H1 (cell line): ENCODE data around the gene MYD88.

Source experiments
- CBX8 ChIP-seq: fragments of 300-800, 300-1000 bp; sonication (generic); IDR thresholded peaks from 2 replicates; pipeline ENCODE4 v1.7.1; 2016; ENCODE audit warnings: low read depth, low read length, borderline replicate concordance
- CEBPB ChIP-seq: IDR thresholded peaks from 2 replicates; pipeline ENCODE4 v1.6.1; 2012; ENCODE audit warnings: low read depth, low read length
- EP300 ChIP-seq, 2 experiments: IDR thresholded peaks; 1 replicate in 1 of 2; 2 replicates in 1 of 2; pipeline ENCODE4 v1.6.1; 2011 to 2012; ENCODE audit warnings: low read depth in 2 of 2, low read length in 2 of 2, mild to moderate bottlenecking in 2 of 2, borderline replicate concordance in 1 of 2, inconsistent platforms in 1 of 2, moderate library complexity in 1 of 2
- KDM5A ChIP-seq: fragments of 200-600 bp; IDR thresholded peaks from 2 replicates; pipeline ENCODE4 v1.7.1; 2012; ENCODE audit warnings: mild to moderate bottlenecking, low read length, inconsistent platforms, mixed read lengths
- MAX ChIP-seq: IDR thresholded peaks from 2 replicates; pipeline ENCODE4 v1.6.1; 2012; ENCODE audit warnings: inconsistent platforms
- PHF8 ChIP-seq: fragments of 200-600 bp; sonication (generic); conservative IDR thresholded peaks from 2 replicates; pipeline ENCODE4 v1.7.1; 2012; ENCODE audit warnings: low read depth, mild to moderate bottlenecking, inconsistent platforms, low read length, moderate library complexity
- POLR2A ChIP-seq, 2 experiments: IDR thresholded peaks; 1 replicate in 1 of 2; 2 replicates in 1 of 2; pipeline ENCODE4 v1.6.1; 2011; ENCODE audit warnings: low read depth in 2 of 2, low read length in 2 of 2, mild to moderate bottlenecking in 2 of 2; ENCODE audit errors: control extremely low read depth in 1 of 2
- RAD21 ChIP-seq, 2 experiments: IDR thresholded peaks in 1 of 2; conservative IDR thresholded peaks in 1 of 2; 2 replicates each; pipeline ENCODE4 v1.6.1; 2011; ENCODE audit warnings: low read depth in 2 of 2, low read length in 2 of 2, improper control_type of control experiment in 1 of 2, inconsistent platforms in 1 of 2, mild to moderate bottlenecking in 1 of 2, moderate library complexity in 1 of 2
- RNF2 ChIP-seq: fragments of 200-900, 300-1000 bp; sonication (generic); IDR thresholded peaks from 2 replicates; pipeline ENCODE4 v1.7.1; 2016; ENCODE audit warnings: borderline replicate concordance, low read depth, mild to moderate bottlenecking, antibody characterized with exemption, low read length; ENCODE audit not compliant: poor library complexity, severe bottlenecking; ENCODE audit errors: missing control alignments
- SIX5 ChIP-seq: IDR thresholded peaks from 2 replicates; pipeline ENCODE4 v1.6.1; 2011; ENCODE audit warnings: mild to moderate bottlenecking, low read depth, low read length
- TAF1 ChIP-seq: IDR thresholded peaks from 2 replicates; pipeline ENCODE4 v1.6.1; 2011; ENCODE audit warnings: mild to moderate bottlenecking, low read depth, low read length
- YY1 ChIP-seq: IDR thresholded peaks from 2 replicates; pipeline ENCODE4 v1.6.1; 2011; ENCODE audit warnings: low read depth, mild to moderate bottlenecking, low read length
- TF ChIP-seq, protein P1 (sequence below), 3 experiments: IDR thresholded peaks; 1 replicate in 2 of 3; 2 replicates in 1 of 3; pipeline versions ENCODE4 v1.5.1 to v1.6.1; 2011; ENCODE audit warnings: low read length in 3 of 3, mild to moderate bottlenecking in 3 of 3, inconsistent platforms in 2 of 3, low read depth in 1 of 3, moderate library complexity in 1 of 3; ENCODE audit not compliant: insufficient read depth in 1 of 3; ENCODE audit errors: control extremely low read depth in 1 of 3
- TF ChIP-seq, protein P2 (sequence below): IDR thresholded peaks from 2 replicates; pipeline ENCODE4 v1.6.1; 2011; ENCODE audit warnings: low read depth, mild to moderate bottlenecking, low read length; ENCODE audit not compliant: insufficient read depth

- no peak for TF ChIP-seq EP300 (IDR thresholded peaks at IDR 0.05; ENCODE audit: borderline replicate concordance in 1 of 2, low read depth in 2 of 2, low read length in 2 of 2)
- no peak for TF ChIP-seq KDM5A
- TF ChIP-seq, protein P1, sequence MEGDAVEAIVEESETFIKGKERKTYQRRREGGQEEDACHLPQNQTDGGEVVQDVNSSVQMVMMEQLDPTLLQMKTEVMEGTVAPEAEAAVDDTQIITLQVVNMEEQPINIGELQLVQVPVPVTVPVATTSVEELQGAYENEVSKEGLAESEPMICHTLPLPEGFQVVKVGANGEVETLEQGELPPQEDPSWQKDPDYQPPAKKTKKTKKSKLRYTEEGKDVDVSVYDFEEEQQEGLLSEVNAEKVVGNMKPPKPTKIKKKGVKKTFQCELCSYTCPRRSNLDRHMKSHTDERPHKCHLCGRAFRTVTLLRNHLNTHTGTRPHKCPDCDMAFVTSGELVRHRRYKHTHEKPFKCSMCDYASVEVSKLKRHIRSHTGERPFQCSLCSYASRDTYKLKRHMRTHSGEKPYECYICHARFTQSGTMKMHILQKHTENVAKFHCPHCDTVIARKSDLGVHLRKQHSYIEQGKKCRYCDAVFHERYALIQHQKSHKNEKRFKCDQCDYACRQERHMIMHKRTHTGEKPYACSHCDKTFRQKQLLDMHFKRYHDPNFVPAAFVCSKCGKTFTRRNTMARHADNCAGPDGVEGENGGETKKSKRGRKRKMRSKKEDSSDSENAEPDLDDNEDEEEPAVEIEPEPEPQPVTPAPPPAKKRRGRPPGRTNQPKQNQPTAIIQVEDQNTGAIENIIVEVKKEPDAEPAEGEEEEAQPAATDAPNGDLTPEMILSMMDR (IDR thresholded peaks at IDR 0.05; ENCODE audit: control extremely low read depth in 1 of 3, insufficient read depth in 1 of 3, low read depth in 1 of 3, low read length in 3 of 3), result no peak
- no peak for TF ChIP-seq PHF8
- TF ChIP-seq, protein P2, sequence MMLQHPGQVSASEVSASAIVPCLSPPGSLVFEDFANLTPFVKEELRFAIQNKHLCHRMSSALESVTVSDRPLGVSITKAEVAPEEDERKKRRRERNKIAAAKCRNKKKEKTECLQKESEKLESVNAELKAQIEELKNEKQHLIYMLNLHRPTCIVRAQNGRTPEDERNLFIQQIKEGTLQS, result no peak
- TF ChIP-seq YY1, result no peak
- no peak for TF ChIP-seq RAD21 (IDR thresholded peaks at IDR 0.05 in 1 of 2, conservative IDR thresholded peaks at IDR 0.05 in 1 of 2; ENCODE audit: low read depth in 2 of 2, low read length in 2 of 2)
- TF ChIP-seq POLR2A (IDR thresholded peaks at IDR 0.05; ENCODE audit: control extremely low read depth in 1 of 2, low read depth in 2 of 2, low read length in 2 of 2), result no peak
- no peak for TF ChIP-seq TAF1
- TF ChIP-seq MAX, result no peak
- no peak for TF ChIP-seq SIX5
- TF ChIP-seq RNF2, result no peak
- no peak for TF ChIP-seq CEBPB
- TF ChIP-seq CBX8, result no peak
Observed at GRCh38 chr3:38099518-38099917, 38.9 kb upstream of the MYD88 start.
